Muscle layer of colon (tissue), 2 donors: ENCODE measurements around the gene LRP6.
"Not testable (repeated sequence)": the region's sequence is repeated elsewhere in the genome, so short reads cannot be mapped to it uniquely, and the experiment has no call there.

Experiments
- H3K27ac ChIP-seq: one replicate; pipeline ENCODE4 v1.7.0; 2013; ENCODE audit warnings: low read depth, mild to moderate bottlenecking, low read length, moderate library complexity
- H3K27me3 ChIP-seq, 2 donors: one replicate each; pipeline ENCODE4 v1.7.0; 2013; ENCODE audit warnings: low read length in 2 of 2, mild to moderate bottlenecking in 2 of 2; ENCODE audit not compliant: insufficient read depth in 2 of 2, control insufficient read depth in 1 of 2
- H3K36me3 ChIP-seq: one replicate; pipeline ENCODE4 v1.7.0; 2013; ENCODE audit warnings: mild to moderate bottlenecking, low read length; ENCODE audit not compliant: insufficient read depth
- H3K4me1 ChIP-seq: one replicate; pipeline ENCODE4 v1.7.0; 2013; ENCODE audit warnings: mild to moderate bottlenecking, low read length; ENCODE audit not compliant: insufficient read depth
- H3K4me3 ChIP-seq, 2 donors: one replicate each; pipeline ENCODE4 v1.7.0; 2013; ENCODE audit warnings: low read length in 2 of 2, low read depth in 1 of 2, mild to moderate bottlenecking in 1 of 2, moderate library complexity in 1 of 2
- H3K9ac ChIP-seq: one replicate; pipeline ENCODE4 v1.7.0; 2013; ENCODE audit warnings: low read length
- H3K9me3 ChIP-seq: one replicate; pipeline ENCODE4 v1.7.0; 2013; ENCODE audit warnings: mild to moderate bottlenecking, low read length
- donor health status: abdominal sarcoma.
- donor health status: Adenocarcinoma of cecum.

LRP6 gene

DNA sequence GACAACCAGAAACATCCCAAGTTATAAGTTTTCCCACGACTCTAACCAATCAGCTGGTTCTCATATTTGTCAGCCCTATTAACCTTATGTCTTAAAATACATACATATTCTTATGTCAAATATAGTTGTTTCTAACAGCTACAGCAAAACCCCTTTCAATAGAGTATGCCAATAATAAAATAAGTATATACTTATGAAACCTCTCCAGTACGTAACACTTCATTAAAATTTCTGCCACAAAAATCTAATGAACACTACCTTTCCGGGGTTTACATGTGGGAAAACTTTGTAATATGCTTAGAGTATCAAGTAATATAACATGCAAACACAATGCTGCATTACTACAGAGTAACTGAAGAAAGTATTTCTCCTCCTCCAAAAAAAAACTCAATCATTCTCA lies 1.8 kb downstream of the LRP6 start:
- Histone ChIP-seq H3K27me3 (no peaks in the 10 kb centered on the region), H3K9me3 (no peaks in the 10 kb centered on the region), H3K36me3 (no peaks in the 10 kb centered on the region), H3K27ac (peak overlapping the region; percentile 99), H3K9ac (peak overlapping the region; percentile 62), H3K4me1 (peaks cover 16% of the 10 kb centered on the region), H3K4me3 (peak overlapping the region; percentile 32 to 68)

DNA sequence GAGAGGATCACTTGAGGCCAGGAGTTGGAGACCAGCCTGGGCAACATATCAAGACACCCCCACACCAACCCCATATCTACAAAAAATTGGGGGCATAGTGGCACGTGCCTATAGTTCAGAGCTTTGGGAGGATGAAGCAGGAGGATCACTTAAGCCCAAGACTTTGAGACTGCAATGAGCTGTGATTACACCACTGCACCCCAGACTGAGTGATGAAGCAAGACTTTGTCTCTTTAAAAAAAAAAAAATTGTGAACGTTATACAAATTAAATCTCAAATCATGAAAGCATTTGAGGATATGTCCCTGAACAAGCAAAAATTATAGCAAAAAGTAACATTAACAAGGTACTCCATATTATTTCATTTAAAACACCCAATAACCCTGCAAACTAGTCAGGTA lies 2.9 kb downstream of the LRP6 start:
- Histone ChIP-seq H3K36me3 (no peaks in the 10 kb centered on the region), H3K9ac (no peak overlapping the region), H3K27me3 (no peaks in the 10 kb centered on the region), H3K9me3 (no peaks in the 10 kb centered on the region), H3K4me3 (no peak overlapping the region), H3K27ac (no peak overlapping the region), H3K4me1 (peaks cover 16% of the 10 kb centered on the region)

DNA sequence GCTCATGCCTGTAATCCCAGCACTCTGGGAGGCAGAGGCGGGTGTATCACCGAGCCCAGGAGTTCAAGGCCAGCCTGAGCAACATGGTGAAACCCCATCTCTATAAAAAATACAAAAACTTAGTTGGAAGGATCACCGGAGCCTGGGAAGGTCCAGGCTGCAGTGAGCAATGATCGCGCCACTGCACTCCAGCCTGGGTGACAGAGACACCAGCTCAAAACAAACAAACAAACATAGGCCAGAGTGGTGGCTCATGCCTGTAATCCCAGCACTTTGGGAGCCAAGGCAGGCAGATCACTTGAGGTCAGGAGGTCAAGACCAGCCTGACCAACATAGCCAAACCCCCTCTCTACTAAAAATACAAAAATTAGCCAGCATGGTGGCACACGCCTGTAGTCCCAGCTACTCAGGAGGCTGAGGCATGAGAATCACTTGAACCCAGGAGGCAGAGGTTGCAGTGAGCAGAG lies 10.5 kb downstream of the LRP6 start:
- H3K27ac ChIP-seq, H3K4me1 ChIP-seq, H3K4me3 ChIP-seq, H3K9me3 ChIP-seq, H3K36me3 ChIP-seq, H3K27me3 ChIP-seq, H3K9ac ChIP-seq: not testable (repeated sequence)

DNA sequence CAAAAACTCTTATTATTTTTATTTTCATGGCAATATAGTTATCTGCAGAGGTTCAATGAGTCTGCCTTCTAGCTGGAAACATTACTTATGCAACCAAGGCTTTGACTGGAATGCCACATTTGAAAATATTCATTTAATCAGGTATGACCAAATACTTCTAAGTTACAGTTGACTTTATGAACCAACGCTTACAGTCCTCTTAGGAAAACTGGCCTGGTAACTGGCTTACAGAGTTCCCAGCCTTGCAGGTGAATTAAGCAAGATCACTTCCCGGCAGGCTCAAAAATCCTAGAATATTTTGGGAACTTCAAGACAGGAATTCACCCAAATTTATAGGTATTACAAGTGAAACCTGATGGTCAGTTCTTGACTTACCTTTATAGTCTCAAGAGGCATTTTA lies 12.3 kb downstream of the LRP6 start:
- no peaks in the 10 kb centered on the region for H3K27me3 ChIP-seq
- no peaks in the 10 kb centered on the region for H3K36me3 ChIP-seq
- no peak overlapping the region for H3K27ac ChIP-seq
- H3K4me3 ChIP-seq = no peak overlapping the region
- peaks cover 7% of the 10 kb centered on the region for H3K4me1 ChIP-seq
- H3K9me3 ChIP-seq = no peaks in the 10 kb centered on the region
- no peak overlapping the region for H3K9ac ChIP-seq

DNA sequence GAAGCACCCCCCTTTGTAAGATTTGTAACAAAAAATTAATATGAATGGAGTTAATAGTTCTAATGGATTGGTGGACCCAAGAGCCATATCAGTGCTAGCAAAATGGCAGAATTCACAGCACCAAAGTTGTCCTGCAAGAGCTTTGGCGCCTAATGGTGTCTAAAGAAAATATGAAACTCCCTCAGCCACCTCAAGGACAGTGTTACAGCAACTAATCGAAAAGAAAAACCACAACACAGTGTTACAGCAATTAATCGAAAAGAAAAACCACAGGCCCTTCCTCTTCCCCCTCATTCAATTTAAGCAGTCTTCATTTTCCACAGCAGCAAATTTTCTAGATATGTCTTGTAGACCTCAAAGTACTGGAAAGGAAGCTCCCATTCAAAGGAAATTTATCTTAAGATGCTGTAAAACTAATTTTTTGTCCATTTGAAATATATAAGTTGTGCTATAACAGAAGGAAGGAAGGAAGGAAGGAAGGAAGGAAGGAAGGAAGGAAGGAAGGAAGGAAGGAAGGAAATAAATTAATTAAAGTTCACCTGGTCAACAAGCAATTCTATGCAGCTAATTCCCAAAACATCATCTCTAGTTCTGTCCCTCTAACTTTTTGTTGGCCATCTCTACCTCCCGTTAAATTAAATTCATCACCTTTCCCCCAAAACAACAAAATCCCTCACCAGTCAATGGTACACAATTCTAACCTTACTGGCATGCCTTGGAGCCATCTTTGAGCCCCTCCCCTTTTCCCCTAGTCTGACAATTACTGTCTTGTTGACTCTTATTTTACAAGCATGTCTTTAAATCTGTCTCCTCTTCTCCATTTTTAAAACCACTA lies 17.4 kb downstream of the LRP6 start:
- Histone ChIP-seq H3K4me3 (no peak overlapping the region), H3K4me1 (peaks cover 2% of the 10 kb centered on the region), H3K9me3 (no peaks in the 10 kb centered on the region), H3K36me3 (no peaks in the 10 kb centered on the region), H3K9ac (no peak overlapping the region), H3K27ac (no peak overlapping the region), H3K27me3 (no peaks in the 10 kb centered on the region)

DNA sequence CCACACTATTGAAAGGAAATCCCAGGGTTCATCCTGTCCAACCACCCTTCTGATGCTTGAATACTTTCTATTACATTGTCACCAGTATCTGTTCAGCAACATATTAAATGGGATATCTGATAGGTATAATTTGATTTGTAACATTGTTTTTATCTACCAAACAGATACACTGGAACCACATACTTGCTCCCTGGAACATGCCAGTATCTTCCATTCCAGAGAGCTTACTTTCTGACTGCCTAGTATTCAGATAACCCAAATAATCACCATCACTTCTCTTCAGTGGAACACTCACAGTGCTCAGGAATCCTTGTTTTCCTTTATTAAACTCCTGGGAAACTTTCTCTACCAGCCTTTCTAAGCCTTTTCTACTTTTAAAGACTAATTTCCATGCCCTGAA lies 19.3 kb downstream of the LRP6 start:
- H3K36me3 ChIP-seq = no peaks in the 10 kb centered on the region
- H3K27me3 ChIP-seq = no peaks in the 10 kb centered on the region
- H3K4me1 ChIP-seq = no peaks in the 10 kb centered on the region
- H3K9me3 ChIP-seq = no peaks in the 10 kb centered on the region
- H3K9ac ChIP-seq = no peak overlapping the region
- no peak overlapping the region for H3K27ac ChIP-seq
- no peak overlapping the region for H3K4me3 ChIP-seq

DNA sequence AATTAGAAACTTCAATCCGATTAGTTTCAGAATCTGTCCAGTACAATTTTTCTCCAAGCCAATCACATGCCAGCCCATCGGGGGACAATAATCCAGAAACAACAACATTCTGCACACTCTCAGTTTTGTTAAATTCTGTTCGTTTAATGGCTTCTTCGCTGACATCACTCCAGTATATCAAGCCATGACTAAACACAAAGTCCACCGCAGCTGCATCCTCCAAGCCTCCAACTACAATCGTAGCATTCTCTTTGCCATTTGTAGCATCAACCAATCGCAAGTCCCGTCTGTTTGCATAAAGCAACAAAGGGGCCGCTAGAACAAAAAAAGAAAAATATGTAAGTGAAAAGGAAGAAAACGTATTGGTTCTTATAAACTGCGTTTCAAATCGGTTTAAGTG lies 22.5 kb downstream of the LRP6 start:
- no peaks in the 10 kb centered on the region for H3K36me3 ChIP-seq
- no peaks in the 10 kb centered on the region for H3K4me1 ChIP-seq
- H3K27ac ChIP-seq = no peak overlapping the region
- H3K9me3 ChIP-seq = no peaks in the 10 kb centered on the region
- H3K9ac ChIP-seq = no peak overlapping the region
- no peaks in the 10 kb centered on the region for H3K27me3 ChIP-seq
- H3K4me3 ChIP-seq = no peak overlapping the region

DNA sequence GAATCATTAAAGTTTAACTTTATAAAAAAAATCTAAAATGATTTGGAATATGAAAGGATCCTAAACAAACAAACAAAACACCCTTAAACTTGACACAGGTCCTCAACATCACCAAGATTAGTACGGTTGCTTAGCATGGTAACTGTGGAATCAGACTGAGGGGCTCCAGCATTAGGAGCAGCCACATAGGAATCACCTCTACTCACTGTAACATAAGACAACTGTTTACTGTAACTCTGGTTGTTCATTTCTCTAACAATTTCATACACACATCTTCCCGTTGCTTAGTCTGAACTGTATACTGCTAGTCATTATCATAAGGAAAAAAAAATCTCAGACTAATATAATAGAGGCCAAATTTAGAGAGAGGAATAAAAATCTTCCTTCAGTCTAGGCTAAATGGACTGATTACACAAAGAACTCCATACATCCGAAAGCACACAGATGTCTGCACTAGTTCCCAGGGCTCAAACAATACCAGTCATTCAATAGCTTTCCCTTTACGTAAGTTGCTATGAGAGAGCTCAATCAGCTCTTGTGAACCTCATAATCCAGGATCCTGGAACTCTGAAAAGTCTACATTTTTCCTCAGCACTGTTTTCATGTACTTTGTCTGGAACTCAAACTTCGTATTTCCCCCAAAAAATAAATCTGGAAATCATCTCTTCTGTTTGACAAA lies 26.0 kb downstream of the LRP6 start:
- H3K4me3 ChIP-seq = no peak overlapping the region
- H3K27ac ChIP-seq = no peak overlapping the region
- no peaks in the 10 kb centered on the region for H3K27me3 ChIP-seq
- H3K9ac ChIP-seq = no peak overlapping the region
- no peaks in the 10 kb centered on the region for H3K9me3 ChIP-seq
- H3K36me3 ChIP-seq = no peaks in the 10 kb centered on the region
- H3K4me1 ChIP-seq = peaks cover 6% of the 10 kb centered on the region

DNA sequence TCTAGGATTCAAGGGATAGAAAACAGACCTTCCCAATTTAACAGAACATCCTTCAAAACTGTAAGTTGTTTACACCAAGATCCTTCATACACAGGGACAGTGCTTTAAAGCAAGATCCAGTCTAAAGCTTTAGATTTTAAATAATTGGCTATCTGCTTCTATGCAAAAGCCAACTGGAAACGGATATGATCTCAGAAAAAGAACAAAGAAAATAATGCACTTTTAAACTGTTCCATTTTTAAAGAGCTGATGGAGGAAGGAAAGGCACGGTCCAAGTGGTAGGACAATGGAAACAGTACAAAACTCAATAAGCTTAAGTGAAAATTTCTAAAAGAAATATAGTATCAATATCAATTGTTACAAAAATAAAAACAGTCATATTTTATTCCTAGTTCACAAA lies 27.7 kb downstream of the LRP6 start:
- Histone ChIP-seq H3K9me3 (no peaks in the 10 kb centered on the region), H3K27ac (no peak overlapping the region), H3K27me3 (no peaks in the 10 kb centered on the region), H3K9ac (no peak overlapping the region), H3K4me1 (peaks cover 6% of the 10 kb centered on the region), H3K4me3 (no peak overlapping the region), H3K36me3 (no peaks in the 10 kb centered on the region)

DNA sequence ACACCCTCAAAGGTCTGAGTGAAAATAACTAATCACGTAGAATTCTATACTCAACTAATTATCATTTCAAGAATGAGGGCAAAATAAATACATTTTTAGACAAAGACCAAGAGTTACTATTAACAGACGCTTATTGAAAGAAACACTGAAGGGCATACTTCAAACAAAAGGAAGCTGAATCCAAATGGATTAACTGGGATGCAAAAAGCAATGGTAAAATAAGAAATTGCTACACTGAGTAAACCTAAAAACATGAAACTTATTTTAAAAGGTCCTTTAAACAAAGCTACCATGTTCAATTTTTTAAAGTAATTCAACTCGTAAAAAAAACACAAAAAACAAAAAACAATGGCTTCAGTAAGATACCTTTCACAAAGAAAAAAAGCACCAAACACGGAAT lies 28.2 kb downstream of the LRP6 start:
- Histone ChIP-seq H3K9ac (no peak overlapping the region), H3K27me3 (no peaks in the 10 kb centered on the region), H3K4me3 (no peak overlapping the region), H3K27ac (no peak overlapping the region), H3K36me3 (no peaks in the 10 kb centered on the region), H3K4me1 (peaks cover 6% of the 10 kb centered on the region), H3K9me3 (no peaks in the 10 kb centered on the region)

DNA sequence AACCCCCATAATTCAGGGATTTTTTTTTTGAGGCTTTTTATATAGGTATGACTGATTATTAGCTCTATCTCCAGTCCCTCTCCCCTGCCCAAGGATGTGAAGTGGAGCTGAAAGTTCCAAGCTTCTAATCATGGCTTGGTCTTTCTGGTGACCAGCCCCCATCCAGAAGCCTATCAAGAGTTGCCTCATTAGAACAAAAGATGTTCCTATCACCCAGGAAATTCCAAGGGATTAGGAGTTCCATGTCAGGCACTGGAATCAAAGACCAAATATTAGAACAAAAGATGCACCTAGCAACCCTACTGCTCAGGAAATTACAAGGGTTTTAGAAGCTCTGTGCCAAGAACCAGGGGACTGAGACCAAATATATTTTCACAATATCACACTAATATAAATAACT lies 29.9 kb downstream of the LRP6 start:
- Histone ChIP-seq H3K36me3 (no peaks in the 10 kb centered on the region), H3K9me3 (no peaks in the 10 kb centered on the region), H3K4me1 (peaks cover 6% of the 10 kb centered on the region)

DNA sequence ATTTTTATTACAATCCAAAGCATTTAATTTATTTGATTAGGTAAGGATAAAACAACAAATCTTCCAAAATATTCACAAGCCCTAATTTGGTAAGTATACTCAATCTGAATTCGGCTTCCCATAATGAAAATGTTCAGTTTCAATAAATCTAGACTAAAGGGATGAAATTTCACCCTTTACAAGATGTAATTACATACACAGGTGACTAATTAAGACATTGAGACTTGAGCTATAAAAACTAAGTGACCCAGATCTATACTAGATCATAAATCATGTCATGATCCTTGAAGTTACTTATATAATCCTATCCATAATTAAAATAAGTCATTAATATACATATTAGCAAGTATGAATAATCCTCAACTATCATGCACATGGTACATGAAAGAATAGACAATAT lies 36.6 kb downstream of the LRP6 start:
- Histone ChIP-seq H3K9me3 (no peaks in the 10 kb centered on the region), H3K36me3 (no peaks in the 10 kb centered on the region), H3K4me1 (peaks cover 10% of the 10 kb centered on the region), H3K27me3 (no peaks in the 10 kb centered on the region), H3K9ac (no peak overlapping the region), H3K4me3 (no peak overlapping the region), H3K27ac (no peak overlapping the region)

More for the DNA sequence above, 29.9 kb downstream of the LRP6 start:
- no peaks in the 10 kb centered on the region for H3K27me3 ChIP-seq
- H3K27ac ChIP-seq = no peak overlapping the region
- H3K9ac ChIP-seq = no peak overlapping the region
- no peak overlapping the region for H3K4me3 ChIP-seq
